ENCODE results near the gene RNF13. TPM values are rescaled to one million over a fixed set of nuclear protein-coding genes. Genes with fewer than 3 reads are reported as not detected.

Gene RNF13
- total RNA-seq, 1 experiment from 2014 or later = 28.9 TPM

- no peak for ATAC-seq
- ChIA-PET POLR2A (no interaction called here), CTCF (interaction anchor here (2.4 kb wide), 1 partner anchor 94 kb away, joined by 9 read pairs; no protein-coding TSS in a partner anchor)
- Mint-ChIP-seq H3K9me3 (no peaks in the 10 kb centered on the region), H3K36me3 (no peaks in the 10 kb centered on the region), H3K27me3 (ENCODE audit: low read depth) (no peaks in the 10 kb centered on the region), H3K4me1 (peaks cover 9% of the 10 kb centered on the region), H3K4me3 (no peak overlapping the region), H3K27ac (no peak overlapping the region)
- no peak for DNase-seq (ENCODE audit: low spot score)
- no peak for TF ChIP-seq TEAD4 (CRISPR knock-in tag; IDR thresholded peaks at IDR 0.05)
- TF ChIP-seq RORB (CRISPR knock-in tag; IDR thresholded peaks at IDR 0.05) = no peak
- TF ChIP-seq CTCF (IDR thresholded peaks at IDR 0.05) = no peak
- TF ChIP-seq IRF2 (CRISPR knock-in tag; IDR thresholded peaks at IDR 0.05; ENCODE audit: borderline replicate concordance, low read depth) = no peak
Observed at GRCh38 chr3:149901770-149902169, 88.8 kb downstream of the RNF13 start.

- Mint-ChIP-seq H3K9me3 (no peaks in the 10 kb centered on the region), H3K27ac (no peak overlapping the region), H3K4me1 (peaks cover 9% of the 10 kb centered on the region), H3K36me3 (no peaks in the 10 kb centered on the region), H3K27me3 (ENCODE audit: low read depth) (no peaks in the 10 kb centered on the region), H3K4me3 (no peak overlapping the region)
- ChIA-PET CTCF (interaction anchor here (2.4 kb wide), 1 partner anchor 94 kb away, joined by 9 read pairs; no protein-coding TSS in a partner anchor), POLR2A (no interaction called here)
- ATAC-seq = no peak
- DNase-seq (ENCODE audit: low spot score) = no peak
- TF ChIP-seq ZNF219 (CRISPR knock-in tag; IDR thresholded peaks at IDR 0.05; ENCODE audit: borderline replicate concordance) = no peak
Observed at GRCh38 chr3:149902498-149903139, 89.6 kb downstream of the RNF13 start.

GRCh38 chr3:149906036-149906435 is 93.0 kb downstream of the RNF13 start:
- ChIA-PET CTCF (interaction anchor here (0.7 to 2.4 kb wide), 4 partner anchors 26 to 314 kb away, joined by 3 to 13 read pairs (median 4); no protein-coding TSS in a partner anchor), POLR2A (no interaction called here)
- TF ChIP-seq MAX (CRISPR knock-in tag; IDR thresholded peaks at IDR 0.05) (no peak), ELF4 (CRISPR knock-in tag; IDR thresholded peaks at IDR 0.05; ENCODE audit: low read depth) (no peak), RORB (CRISPR knock-in tag; IDR thresholded peaks at IDR 0.05) (no peak), SP1 (CRISPR knock-in tag; conservative IDR thresholded peaks at IDR 0.05) (no peak)
- Mint-ChIP-seq H3K27ac (no peak overlapping the region), H3K4me3 (no peak overlapping the region), H3K4me1 (peaks cover 4% of the 10 kb centered on the region), H3K27me3 (ENCODE audit: low read depth) (no peaks in the 10 kb centered on the region), H3K36me3 (no peaks in the 10 kb centered on the region), H3K9me3 (no peaks in the 10 kb centered on the region)
- DNase-seq (ENCODE audit: low spot score) = no peak
- no peak for ATAC-seq

- H3K36me3 Mint-ChIP-seq = no peaks in the 10 kb centered on the region; the same call in 1 of the 2 replicates
- ChIA-PET CTCF (interaction anchor here (1.4 kb wide), 1 partner anchor 331 kb away, joined by 3 read pairs; no protein-coding TSS in a partner anchor), POLR2A (interaction anchor here (0.5 kb wide), 1 partner anchor 193 kb away, joined by 3 read pairs; no protein-coding TSS in a partner anchor)
- H3K27me3 Mint-ChIP-seq (ENCODE audit: low read depth) = no peaks in the 10 kb centered on the region
- ATAC-seq (no peak), DNase-seq (ENCODE audit: low spot score) (no peak)
- H3K27ac Mint-ChIP-seq = 0 out of 2 replicates have a peak overlapping the region, but pooled peaks have one; percentile 2
- no peak overlapping the region for H3K4me3 Mint-ChIP-seq
- no peaks in the 10 kb centered on the region for H3K4me1 Mint-ChIP-seq
- H3K9me3 Mint-ChIP-seq = no peaks in the 10 kb centered on the region
- TF ChIP-seq NFYB (CRISPR knock-in tag; conservative IDR thresholded peaks at IDR 0.05; ENCODE audit: low read depth) = no peak
- no peak for TF ChIP-seq E2F1 (CRISPR knock-in tag; IDR thresholded peaks at IDR 0.05)
- TF ChIP-seq SMAD3 (CRISPR knock-in tag; IDR thresholded peaks at IDR 0.05; ENCODE audit: borderline replicate concordance) = no peak
- no peak for TF ChIP-seq ZNF281 (CRISPR knock-in tag; IDR thresholded peaks at IDR 0.05)
- no peak for TF ChIP-seq ZNF232 (CRISPR knock-in tag; IDR thresholded peaks at IDR 0.05)
- no peak for TF ChIP-seq FOXK1 (CRISPR knock-in tag; IDR thresholded peaks at IDR 0.05)
- TF ChIP-seq ZNF671 (CRISPR knock-in tag; IDR thresholded peaks at IDR 0.05) = no peak
- TF ChIP-seq OVOL2 (CRISPR knock-in tag; IDR thresholded peaks at IDR 0.05; ENCODE audit: borderline replicate concordance) = no peak
- no peak for TF ChIP-seq IRF1 (CRISPR knock-in tag; IDR thresholded peaks at IDR 0.05)
- no peak for TF ChIP-seq ATF3 (CRISPR knock-in tag; conservative IDR thresholded peaks at IDR 0.05)
- no peak for TF ChIP-seq ZSCAN18 (CRISPR knock-in tag; IDR thresholded peaks at IDR 0.05)
- TF ChIP-seq ELF4 (CRISPR knock-in tag; IDR thresholded peaks at IDR 0.05; ENCODE audit: low read depth) = no peak
- no peak for TF ChIP-seq ZBTB21 (CRISPR knock-in tag; IDR thresholded peaks at IDR 0.05; ENCODE audit: borderline replicate concordance)
Observed at GRCh38 chr3:149908424-149908957, 95.5 kb downstream of the RNF13 start.

All from WTC11 (cell line).